CD4-positive, alpha-beta T cell treated with Interleukin-21 for 1 hour (primary cell): ENCODE results near the gene UBN1.
"Not testable (repeated sequence)": the region's sequence is repeated elsewhere in the genome, so short reads cannot be mapped to it uniquely, and the experiment has no call there.

Experiments used
- DNase-seq: peaks from one replicate; pipeline ENCODE4 v3.0.0-alpha.2; 2020

The UBN1 gene

GRCh38 chr16:4886151-4886550 is 38.9 kb downstream of the UBN1 start:
- DNase-seq = no peak

- DNase-seq = no peak
Observed at GRCh38 chr16:4888428-4889135, 41.3 kb downstream of the UBN1 start.

- DNase-seq = no peak
Observed at GRCh38 chr16:4890026-4890425, 42.7 kb downstream of the UBN1 start.

- DNase-seq = no peak
Observed at GRCh38 chr16:4890686-4891085, 43.4 kb downstream of the UBN1 start.

- no peak for DNase-seq
Observed at GRCh38 chr16:4891097-4891885, 44.0 kb downstream of the UBN1 start.

- DNase-seq = no peak
Observed at GRCh38 chr16:4891886-4892216, 44.6 kb downstream of the UBN1 start.

- DNase-seq = no peak
Observed at GRCh38 chr16:4892361-4893102, 45.3 kb downstream of the UBN1 start.

- no peak for DNase-seq
Observed at GRCh38 chr16:4893103-4893862, 46.0 kb downstream of the UBN1 start.

GRCh38 chr16:4894276-4895150 is 47.2 kb downstream of the UBN1 start:
- DNase-seq = no peak

GRCh38 chr16:4895366-4895765 is 48.1 kb downstream of the UBN1 start:
- DNase-seq = no peak

- DNase-seq = not testable (repeated sequence)
Observed at GRCh38 chr16:4896761-4897160, 49.5 kb downstream of the UBN1 start.

GRCh38 chr16:4897328-4897727 is 50.0 kb downstream of the UBN1 start:
- no peak for DNase-seq

- DNase-seq = no peak
Observed at GRCh38 chr16:4898811-4899473, 51.7 kb downstream of the UBN1 start.

- no peak for DNase-seq
Observed at GRCh38 chr16:4899474-4899846, 52.2 kb downstream of the UBN1 start.

GRCh38 chr16:4900036-4900435 is 52.8 kb downstream of the UBN1 start:
- DNase-seq = no peak

- DNase-seq = no peak
Observed at GRCh38 chr16:4900750-4901149, 53.5 kb downstream of the UBN1 start.

GRCh38 chr16:4902038-4902437 is 54.8 kb downstream of the UBN1 start:
- no peak for DNase-seq

GRCh38 chr16:4904108-4904941 is 57.0 kb downstream of the UBN1 start:
- DNase-seq = no peak

- no peak for DNase-seq
Observed at GRCh38 chr16:4904942-4905615, 57.8 kb downstream of the UBN1 start.

- no peak for DNase-seq
Observed at GRCh38 chr16:4908854-4909401, 61.6 kb downstream of the UBN1 start.
